Neuronal stem cell (in vitro differentiated cells): ENCODE data around the gene GAS7.
"Not testable (repeated sequence)": the region's sequence is repeated elsewhere in the genome, so short reads cannot be mapped to it uniquely, and the experiment has no call there.

Experiments
- DNase-seq: peaks from one replicate; pipeline ENCODE4 v3.0.0-alpha.2; 2013; ENCODE audit warnings: low spot score
- H2AFZ ChIP-seq: one replicate; pipeline ENCODE4 v1.6.1; 2013; ENCODE audit warnings: mild to moderate bottlenecking, low read length, inconsistent platforms
- H2AK5ac ChIP-seq: 2 replicates; pipeline ENCODE4 v1.6.1; 2013; ENCODE audit warnings: low read depth, mild to moderate bottlenecking, inconsistent platforms, low read length, moderate library complexity, mixed read lengths
- H2BK120ac ChIP-seq: 2 replicates; pipeline ENCODE4 v1.6.1; 2013; ENCODE audit warnings: low read depth, mild to moderate bottlenecking, inconsistent platforms, low read length, moderate library complexity, mixed read lengths
- H2BK12ac ChIP-seq: one replicate; pipeline ENCODE4 v1.6.1; 2013; ENCODE audit warnings: low read length, inconsistent platforms
- H2BK15ac ChIP-seq: 2 replicates; pipeline ENCODE4 v1.6.1; 2013; ENCODE audit warnings: mild to moderate bottlenecking, low read length, inconsistent platforms, mixed read lengths
- H2BK5ac ChIP-seq: one replicate; pipeline ENCODE4 v1.6.1; 2013; ENCODE audit warnings: inconsistent platforms, mild to moderate bottlenecking, low read length, moderate library complexity
- H3K14ac ChIP-seq: one replicate; pipeline ENCODE4 v1.6.1; 2013; ENCODE audit warnings: low read length, inconsistent platforms
- H3K18ac ChIP-seq: 2 replicates; pipeline ENCODE4 v1.6.1; 2013; ENCODE audit warnings: low read length, inconsistent platforms
- H3K23ac ChIP-seq: 2 replicates; pipeline ENCODE4 v1.6.1; 2013; ENCODE audit warnings: low read depth, mild to moderate bottlenecking, mixed read lengths, low read length, inconsistent platforms; ENCODE audit not compliant: poor library complexity
- H3K27ac ChIP-seq: replicated peaks from 3 replicates; pipeline ENCODE4 v1.5.1; 2013; ENCODE audit warnings: low read length, inconsistent platforms
- H3K27me3 ChIP-seq, 3 experiments: 2 replicates each; pipeline ENCODE4 v1.6.1; 2013; ENCODE audit warnings: low read length in 3 of 3, mild to moderate bottlenecking in 2 of 3, inconsistent platforms in 1 of 3, low read depth in 1 of 3, mixed read lengths in 1 of 3, moderate library complexity in 1 of 3; ENCODE audit not compliant: control insufficient read depth in 3 of 3, insufficient read depth in 3 of 3
- H3K36me3 ChIP-seq, 2 donors: replicated peaks in 1 of 2; 2 replicates each; pipeline ENCODE4 v1.6.1; 2013; ENCODE audit warnings: low read length in 2 of 2; ENCODE audit not compliant: control insufficient read depth in 2 of 2, insufficient read depth in 2 of 2
- H3K4ac ChIP-seq: 2 replicates; pipeline ENCODE4 v1.6.1; 2013; ENCODE audit warnings: inconsistent platforms, mild to moderate bottlenecking, low read length, moderate library complexity
- H3K4me1 ChIP-seq, 2 donors: 1 replicate in 1 of 2; 2 replicates in 1 of 2; pipeline ENCODE4 v1.6.1; 2013; ENCODE audit warnings: low read length in 2 of 2, low read depth in 1 of 2; ENCODE audit not compliant: control insufficient read depth in 2 of 2, insufficient read depth in 1 of 2
- H3K4me2 ChIP-seq: one replicate; pipeline ENCODE4 v1.6.1; 2013; ENCODE audit warnings: mild to moderate bottlenecking, low read length, inconsistent platforms; ENCODE audit not compliant: insufficient read depth, poor library complexity, severe bottlenecking
- H3K4me3 ChIP-seq, 2 donors: 2 replicates each; pipeline ENCODE4 v1.5.1; 2013; ENCODE audit warnings: low read length in 2 of 2, mild to moderate bottlenecking in 2 of 2, inconsistent platforms in 1 of 2, moderate library complexity in 1 of 2
- H3K79me1 ChIP-seq: one replicate; pipeline ENCODE4 v1.6.1; 2013; ENCODE audit warnings: low read depth, mild to moderate bottlenecking, inconsistent platforms, low read length, moderate library complexity
- H3K9ac ChIP-seq: one replicate; pipeline ENCODE4 v1.6.1; 2013; ENCODE audit warnings: mild to moderate bottlenecking, low read depth, low read length, inconsistent platforms; ENCODE audit not compliant: poor library complexity
- H3K9me3 ChIP-seq, 2 donors: replicated peaks in 1 of 2; 2 replicates each; pipeline versions ENCODE3 to v1.6.1; 2013; ENCODE audit warnings: low read length in 2 of 2, mild to moderate bottlenecking in 2 of 2, inconsistent platforms in 1 of 2, low read depth in 1 of 2, mixed read lengths in 1 of 2, moderate library complexity in 1 of 2; ENCODE audit not compliant: control insufficient read depth in 2 of 2, insufficient read depth in 1 of 2
- H4K8ac ChIP-seq: one replicate; pipeline ENCODE4 v1.6.1; 2013; ENCODE audit warnings: low read depth, mild to moderate bottlenecking, inconsistent platforms, low read length, moderate library complexity
- H4K91ac ChIP-seq: one replicate; pipeline ENCODE4 v1.6.1; 2013; ENCODE audit warnings: low read length, low read depth, mild to moderate bottlenecking, inconsistent platforms; ENCODE audit not compliant: poor library complexity
- WGBS, 2 donors: extraction: QIAGEN DNeasy Blood & Tissue Kit; methylation state at CpG; one replicate each; pipeline ENCODE4 v1.1.7; 2013; ENCODE audit warnings: missing lambda C conversion rate in 2 of 2, mixed read lengths in 1 of 2; ENCODE audit not compliant: insufficient read length in 2 of 2, insufficient replicate concordance in 1 of 2; ENCODE audit errors: extremely low coverage in 2 of 2; 5-methylcytosine and 5-hydroxymethylcytosine counted together

Gene GAS7

GRCh38 chr17:9925457-9925856, 272.9 kb downstream of the GAS7 start:
- no CpG with 5 or more reads among the region's 11 CpGs for WGBS, 2 donors
- Histone ChIP-seq H3K4me2 (no peak overlapping the region), H3K27ac (no peak overlapping the region), H4K8ac (no peak overlapping the region), H3K14ac (no peak overlapping the region), H3K4ac (no peak overlapping the region), H2AFZ (no peak overlapping the region), H2BK12ac (no peak overlapping the region), H2BK5ac (no peak overlapping the region), H3K18ac (peak overlapping the region; percentile 81), H3K36me3 (no peaks in the 10 kb centered on the region), H3K9ac (no peak overlapping the region), H3K23ac (no peak overlapping the region), H2BK120ac (no peak overlapping the region), H3K27me3 (no peaks in the 10 kb centered on the region), H2AK5ac (peak overlapping the region; percentile 48), H3K79me1 (no peaks in the 10 kb centered on the region), H3K4me3 (no peak overlapping the region), H3K4me1 (peaks cover 0 to 2% of the 10 kb centered on the region in 2 donors), H3K9me3 (no peaks in the 10 kb centered on the region), H2BK15ac (peak overlapping the region; percentile 1), H4K91ac (no peak overlapping the region)
- DNase-seq, result no peak

GRCh38 chr17:9924735-9925191, 273.6 kb downstream of the GAS7 start:
- Histone ChIP-seq H3K23ac (no peak overlapping the region), H2AK5ac (no peak overlapping the region), H3K27ac (no peak overlapping the region), H3K4me2 (no peak overlapping the region), H2BK15ac (peak overlapping the region; percentile 1), H2BK5ac (no peak overlapping the region), H2BK12ac (no peak overlapping the region), H3K79me1 (no peaks in the 10 kb centered on the region), H3K27me3 (no peaks in the 10 kb centered on the region), H2BK120ac (no peak overlapping the region), H2AFZ (peak overlapping the region; percentile 8), H3K4ac (no peak overlapping the region), H4K8ac (no peak overlapping the region), H4K91ac (no peak overlapping the region), H3K9ac (no peak overlapping the region), H3K9me3 (no peaks in the 10 kb centered on the region), H3K4me1 (peaks cover 0 to 2% of the 10 kb centered on the region in 2 donors), H3K36me3 (no peaks in the 10 kb centered on the region), H3K14ac (no peak overlapping the region), H3K18ac (no peak overlapping the region), H3K4me3 (no peak overlapping the region)
- WGBS, 2 donors, result no CpG with 5 or more reads among the region's 6 CpGs
- peak; percentile 78 for DNase-seq

GRCh38 chr17:9922012-9922848, 276.2 kb downstream of the GAS7 start:
- Histone ChIP-seq H3K18ac (no peak overlapping the region), H3K27me3 (no peaks in the 10 kb centered on the region), H2AFZ (no peak overlapping the region), H2BK5ac (no peak overlapping the region), H3K4me3 (no peak overlapping the region), H3K14ac (no peak overlapping the region), H4K91ac (no peak overlapping the region), H3K4me1 (peaks cover 0 to 2% of the 10 kb centered on the region in 2 donors), H3K79me1 (no peaks in the 10 kb centered on the region), H4K8ac (no peak overlapping the region), H2BK120ac (no peak overlapping the region), H3K27ac (no peak overlapping the region), H2AK5ac (no peak overlapping the region), H3K9me3 (no peaks in the 10 kb centered on the region), H3K4ac (no peak overlapping the region), H3K23ac (no peak overlapping the region), H2BK15ac (no peak overlapping the region), H2BK12ac (no peak overlapping the region), H3K9ac (no peak overlapping the region), H3K36me3 (no peaks in the 10 kb centered on the region), H3K4me2 (no peak overlapping the region)
- no CpG with 5 or more reads among the region's 14 CpGs for WGBS, 2 donors
- no peak for DNase-seq

- not testable (repeated sequence) for H3K4ac ChIP-seq, H3K14ac ChIP-seq, H3K9me3 ChIP-seq
Measured at GRCh38 chr17:9921216-9921615, 277.2 kb downstream of the GAS7 start.

More at GRCh38 chr17:9921216-9921615, 277.2 kb downstream of the GAS7 start:
- not testable (repeated sequence) for H2AFZ ChIP-seq, H2BK12ac ChIP-seq, H3K4me3 ChIP-seq, H4K91ac ChIP-seq, H4K8ac ChIP-seq, H3K79me1 ChIP-seq, H3K4me1 ChIP-seq, H3K23ac ChIP-seq, H2AK5ac ChIP-seq, H3K27me3 ChIP-seq, H3K36me3 ChIP-seq, DNase-seq, H2BK120ac ChIP-seq, H2BK15ac ChIP-seq, H3K18ac ChIP-seq, H2BK5ac ChIP-seq, H3K4me2 ChIP-seq, H3K9ac ChIP-seq, H3K27ac ChIP-seq
- no CpG with 5 or more reads among the region's 13 CpGs for WGBS, 2 donors
